Stimulated activated CD4-positive, alpha-beta T cell treated with anti-CD3 and anti-CD28 coated beads, TNF-alpha, amount 100 ng/mL, for 1 hour (primary cell): Measurements from ENCODE around the gene NUP62.

Experiments used
- DNase-seq, 3 donors: peaks; one replicate each; pipeline ENCODE4 v3.0.0-alpha.2; 2020; ENCODE audit warnings: low read depth in 3 of 3, low spot score in 1 of 3

NUP62 gene

DNA sequence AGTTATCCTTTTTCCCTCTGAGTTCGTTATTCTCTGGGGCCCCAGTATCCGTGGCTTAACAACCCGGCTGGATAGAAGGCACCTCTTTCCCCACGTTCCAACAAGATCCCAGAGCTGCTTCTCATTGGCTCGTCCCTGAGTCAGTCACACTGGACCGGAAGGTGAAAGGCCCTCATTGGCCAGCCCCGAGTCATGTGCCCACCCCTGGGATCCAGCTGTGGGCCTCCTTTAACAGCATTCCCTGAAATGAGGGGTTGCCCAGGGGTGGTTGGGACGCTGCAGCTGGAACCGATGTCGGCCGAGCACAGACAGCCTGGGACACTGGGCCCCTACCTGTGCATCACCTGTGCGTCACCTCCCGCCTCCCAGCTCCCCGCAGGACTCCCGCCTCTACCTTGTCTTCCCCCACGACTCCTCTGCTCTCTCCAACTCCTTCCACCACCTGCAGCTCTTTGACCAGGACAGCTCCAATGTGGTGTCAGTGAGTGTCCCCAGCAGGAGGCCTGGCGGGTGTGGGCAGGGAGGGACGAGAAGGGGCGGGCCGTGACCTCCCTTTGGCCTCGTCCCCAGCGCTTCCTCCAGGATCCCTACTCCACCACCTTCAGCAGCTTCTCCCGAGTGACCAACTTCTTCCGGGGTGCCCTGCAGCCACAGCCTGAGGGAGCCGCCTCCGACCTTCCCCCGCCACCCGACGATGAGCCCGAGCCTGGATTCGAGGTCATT is 47.5 kb downstream of the NUP62 start:
- DNase-seq, result no peak

DNA sequence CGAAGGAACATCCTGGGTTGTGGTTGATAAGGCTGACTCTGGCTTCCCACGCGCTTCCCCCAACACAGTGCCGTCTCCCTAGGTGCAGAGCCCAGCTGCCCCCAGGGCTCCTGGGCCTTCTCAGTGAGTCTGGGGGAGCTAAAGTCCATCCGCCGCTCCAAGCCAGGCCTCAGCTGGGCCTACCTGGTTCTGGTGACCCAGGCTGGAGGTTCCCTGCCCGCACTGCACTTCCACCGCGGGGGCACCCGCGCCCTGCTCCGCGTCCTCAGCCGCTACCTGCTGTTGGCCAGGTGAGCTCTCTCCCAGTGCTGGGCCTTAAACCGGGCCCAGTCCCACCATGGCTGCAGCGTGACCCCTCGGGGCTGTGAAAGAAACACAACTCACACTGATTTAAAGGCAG is 48.1 kb downstream of the NUP62 start:
- no peak for DNase-seq

DNA sequence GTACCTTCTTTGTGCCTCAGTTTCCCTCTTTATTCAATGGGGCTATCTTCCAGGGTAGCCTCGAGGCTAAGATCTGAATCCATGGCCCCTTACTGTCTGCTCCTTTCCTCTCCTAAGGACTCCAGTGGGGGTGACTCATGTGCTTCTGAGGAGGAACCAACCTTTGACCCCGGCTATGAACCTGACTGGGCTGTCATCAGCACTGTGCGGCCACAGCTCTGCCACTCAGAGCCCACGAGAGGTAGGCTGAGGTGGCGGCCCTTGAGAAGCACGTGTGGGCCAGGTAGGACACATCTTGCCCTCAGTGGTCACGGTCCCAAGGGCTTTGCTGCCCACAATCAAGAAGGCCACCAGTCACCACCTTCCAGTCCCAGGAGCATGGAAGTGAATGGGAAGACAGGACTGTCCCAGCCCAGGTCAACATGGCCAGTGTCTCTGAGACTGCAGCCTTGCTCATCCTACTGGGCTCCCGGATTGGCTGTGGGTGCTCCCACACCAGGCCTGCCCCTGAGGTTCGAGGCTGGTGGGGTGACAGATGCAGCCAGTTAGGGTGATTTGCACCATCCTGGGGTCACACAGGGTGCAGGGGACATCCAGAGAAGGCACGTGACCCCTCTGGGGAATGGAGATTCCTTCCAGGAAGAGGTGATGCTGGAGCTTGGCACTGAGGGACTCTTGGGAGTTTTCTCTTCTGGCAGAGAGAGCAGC is 49.0 kb downstream of the NUP62 start:
- no peak for DNase-seq

DNA sequence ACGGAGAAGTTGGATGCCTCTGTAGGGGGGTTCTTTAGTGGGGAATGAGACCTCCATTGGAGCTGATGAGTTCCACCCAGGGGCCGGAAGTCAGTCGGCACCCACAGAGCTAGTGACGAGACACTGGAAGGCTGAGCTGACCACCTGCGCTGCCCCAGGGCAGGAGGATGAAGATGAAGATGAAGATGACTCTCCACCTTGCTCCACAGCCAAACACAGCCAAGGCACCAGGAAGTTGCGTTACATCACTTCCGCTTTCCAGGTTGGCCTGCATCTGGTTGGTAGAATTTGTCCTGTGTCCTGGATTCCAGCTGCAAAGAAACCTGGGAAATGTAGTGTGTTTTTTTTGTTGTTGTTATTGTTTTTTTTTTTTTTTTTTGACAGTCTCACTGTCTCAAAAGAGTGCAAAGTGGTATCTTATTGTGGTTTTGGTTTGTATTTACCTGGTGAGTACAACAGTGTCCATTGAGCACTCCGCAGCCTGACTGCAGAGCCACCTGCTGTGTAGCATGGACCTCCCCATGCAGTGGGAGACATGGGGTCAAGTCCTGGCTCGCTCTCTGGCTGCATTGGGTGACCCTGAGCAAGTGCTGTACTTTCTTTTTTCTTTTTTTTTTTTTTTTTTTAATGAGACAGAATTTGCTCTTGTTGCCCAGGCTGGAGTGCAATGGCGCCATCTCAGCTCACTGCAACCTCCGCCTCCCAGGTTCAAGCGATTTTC is 49.9 kb downstream of the NUP62 start:
- DNase-seq, result no peak

DNA sequence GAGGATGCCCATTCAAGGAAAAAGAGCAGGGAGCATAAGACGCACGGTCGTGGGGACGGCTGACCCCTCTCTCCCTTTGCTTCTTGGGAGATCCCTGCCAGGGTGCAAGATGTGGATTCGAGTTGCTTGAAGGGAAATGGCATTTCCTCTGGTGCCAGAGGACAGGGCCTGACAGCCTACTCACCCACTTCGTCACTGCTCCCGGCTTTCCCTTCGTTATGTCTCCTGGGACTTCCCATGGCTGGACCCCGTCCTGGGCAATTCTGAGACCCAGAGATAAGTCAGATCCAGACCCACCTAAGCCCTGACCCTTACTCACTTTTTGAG is 50.6 kb downstream of the NUP62 start:
- DNase-seq, result no peak

DNA sequence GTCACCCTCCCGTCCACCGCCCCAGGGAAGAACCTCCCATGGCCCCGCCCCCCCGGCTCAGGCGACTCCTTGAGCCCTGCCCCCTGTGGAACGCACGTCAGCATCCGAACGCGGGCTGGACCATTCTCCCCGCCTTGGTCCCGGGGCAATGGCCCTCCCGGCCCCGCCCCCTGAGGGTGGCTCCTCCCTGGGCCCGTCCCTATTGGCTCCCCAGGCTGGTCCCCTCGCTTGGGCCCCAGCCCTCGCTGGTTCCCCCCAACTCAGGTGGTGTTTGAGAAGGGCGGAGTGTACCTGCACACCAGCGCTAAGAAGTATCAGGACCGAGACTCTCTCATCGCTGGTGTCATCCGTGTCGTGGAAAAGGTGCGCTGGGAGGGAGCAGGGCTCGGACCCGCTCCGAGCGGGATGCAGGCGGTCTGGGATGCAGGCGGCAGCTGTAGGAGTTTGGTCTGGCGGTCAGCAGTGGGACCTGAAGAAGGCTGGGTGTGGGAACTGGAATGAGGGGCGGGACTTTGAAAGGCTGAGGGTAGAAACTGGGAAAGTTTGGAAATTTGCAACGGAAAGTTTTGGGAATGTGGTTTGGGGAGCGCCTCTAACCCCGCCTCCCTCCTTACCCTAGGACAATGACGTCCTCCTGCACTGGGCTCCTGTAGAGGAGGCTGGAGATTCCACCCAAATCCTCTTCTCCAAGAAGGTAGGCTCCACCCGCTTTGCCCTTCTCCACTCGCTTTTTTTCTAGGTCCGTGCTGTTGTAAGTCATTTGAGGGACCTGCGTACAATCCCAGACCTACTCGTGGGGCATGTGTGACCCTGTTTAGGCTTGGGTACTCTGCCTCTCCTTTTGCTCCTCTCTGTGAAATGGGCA is 51.2 kb downstream of the NUP62 start:
- peak; percentile 90 to 98 (median 94) for DNase-seq

DNA sequence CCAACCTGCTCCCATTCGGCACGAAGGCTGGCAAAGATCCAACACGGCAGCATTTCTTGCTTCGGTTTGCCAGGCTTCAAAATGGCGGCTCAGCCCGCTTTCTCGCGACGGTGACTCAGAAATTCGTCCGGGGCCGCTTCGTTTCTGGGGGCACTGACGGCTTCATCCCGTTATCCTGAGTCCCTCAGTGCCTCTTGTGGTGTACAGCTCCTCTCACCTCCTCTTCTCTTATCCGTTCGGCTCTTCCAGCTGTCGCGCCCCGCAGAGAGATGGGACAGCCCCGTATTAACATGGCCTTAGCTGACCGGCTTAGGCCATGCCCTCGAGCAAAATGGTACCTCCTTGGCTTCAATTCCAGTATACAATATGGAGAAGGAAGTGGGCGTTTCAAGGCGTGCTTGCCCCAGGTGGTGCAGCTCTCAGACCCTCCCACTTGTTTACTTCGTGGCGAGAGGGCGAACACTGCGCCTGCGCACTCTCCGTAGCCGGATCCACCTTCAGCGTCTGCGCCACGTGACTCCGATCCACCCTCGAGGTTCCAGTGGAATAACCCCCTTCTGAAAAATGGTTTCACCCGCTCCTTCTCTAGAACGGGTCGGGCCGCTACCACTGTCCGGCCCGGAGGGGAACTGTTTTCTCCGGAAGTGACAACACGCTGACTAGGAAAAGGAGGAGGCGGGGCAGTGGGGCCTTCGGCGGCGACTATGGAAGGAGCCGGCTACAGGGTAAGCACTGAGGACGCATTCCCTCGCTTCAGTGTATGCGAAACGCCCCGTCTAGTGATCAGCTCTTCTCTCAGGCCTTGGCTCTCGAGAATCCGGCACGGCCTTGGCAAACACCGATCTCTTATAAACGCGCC is 52.1 kb downstream of the NUP62 start, which contains the start of the genes AKT1S1 and TBC1D17:
TSS of gene AKT1S1 (minus strand) at position 336 of the 859 bp plus-strand sequence. CDS start 4,060 bp downstream, outside the sequence.
TSS of gene TBC1D17 (plus strand) at position 683 of the 859 bp plus-strand sequence. CDS start at position 705, 22 bp downstream.
- DNase-seq, result peak; percentile 90 to 99 (median 98)

DNA sequence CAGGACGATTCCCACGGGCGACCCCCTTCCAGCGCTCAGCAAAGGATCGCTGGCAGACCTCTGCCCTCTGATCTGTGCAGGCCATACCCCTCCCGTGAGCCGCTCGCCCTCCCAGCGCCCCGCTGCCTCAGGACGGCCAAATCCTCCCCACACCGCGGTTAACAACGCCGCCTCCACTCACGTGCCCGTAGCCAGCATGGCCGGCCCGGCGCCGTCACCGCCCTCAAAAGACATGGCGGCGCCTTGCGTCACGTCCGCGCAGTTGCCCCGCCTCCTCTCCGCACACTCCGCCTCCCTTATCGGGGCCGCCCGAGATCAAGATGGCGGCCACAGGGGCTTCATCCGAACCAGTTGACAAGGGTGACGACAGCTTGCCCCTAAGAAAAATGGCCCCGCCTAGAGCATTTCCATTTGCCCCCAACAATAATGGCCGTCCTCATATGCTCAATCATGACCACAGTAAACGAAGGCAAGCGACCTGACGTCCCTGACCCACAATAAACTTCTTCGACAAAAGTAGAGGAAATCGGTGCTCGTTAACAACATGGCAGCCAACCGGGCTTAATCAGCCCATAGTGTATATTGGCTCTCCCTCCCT is 52.8 kb downstream of the NUP62 start:
- DNase-seq, result peak; percentile 94 to 96 (median 95)

DNA sequence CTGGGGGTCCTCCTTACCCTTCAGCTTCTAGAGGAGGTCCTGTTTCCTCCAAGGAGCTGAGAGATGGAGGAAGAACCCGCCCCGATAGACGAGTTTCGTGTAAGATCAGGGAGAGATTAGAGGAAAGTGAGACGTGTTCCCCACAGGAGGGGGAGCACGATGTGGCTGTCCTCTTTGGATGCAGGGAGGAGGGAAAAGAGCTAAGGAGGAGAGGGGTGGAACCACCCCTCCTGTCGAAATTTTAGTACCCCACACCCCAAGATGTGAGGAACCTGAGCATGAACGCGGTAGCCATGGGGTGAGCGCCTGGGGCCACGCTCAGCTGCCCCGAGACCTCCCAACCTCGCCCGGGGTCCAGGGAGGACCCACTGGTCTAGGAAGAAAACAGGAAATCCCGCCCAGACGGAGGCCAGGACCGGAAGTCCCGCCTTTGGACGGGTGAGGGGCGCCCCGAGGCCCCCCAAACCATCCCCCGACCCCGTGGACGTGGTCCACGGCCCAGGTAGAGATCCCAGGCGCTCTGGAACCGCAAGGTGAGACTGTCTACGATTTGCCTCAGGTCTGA is 53.4 kb downstream of the NUP62 start:
- DNase-seq, result peak in 2 of 3 donors; percentile 27 to 41

DNA sequence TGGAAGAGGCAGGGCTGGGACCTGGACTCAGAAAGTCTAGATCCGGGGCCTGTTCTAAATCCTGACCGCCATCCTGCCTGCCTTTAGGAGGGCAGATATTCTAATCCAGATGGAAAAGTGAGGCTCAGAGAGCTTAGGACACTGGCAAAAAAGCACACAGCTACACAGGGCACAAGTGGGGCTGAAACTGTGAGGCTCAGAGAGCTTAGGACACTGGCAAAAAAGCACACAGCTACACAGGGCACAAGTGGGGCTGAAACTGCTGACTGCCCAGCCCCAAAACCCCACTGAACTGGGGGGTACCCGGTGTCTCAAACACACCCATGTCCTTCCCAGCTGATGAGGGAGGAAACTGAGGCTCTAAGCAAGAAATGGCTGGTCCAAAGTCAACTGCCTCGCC is 54.1 kb downstream of the NUP62 start:
- DNase-seq, result no peak

DNA sequence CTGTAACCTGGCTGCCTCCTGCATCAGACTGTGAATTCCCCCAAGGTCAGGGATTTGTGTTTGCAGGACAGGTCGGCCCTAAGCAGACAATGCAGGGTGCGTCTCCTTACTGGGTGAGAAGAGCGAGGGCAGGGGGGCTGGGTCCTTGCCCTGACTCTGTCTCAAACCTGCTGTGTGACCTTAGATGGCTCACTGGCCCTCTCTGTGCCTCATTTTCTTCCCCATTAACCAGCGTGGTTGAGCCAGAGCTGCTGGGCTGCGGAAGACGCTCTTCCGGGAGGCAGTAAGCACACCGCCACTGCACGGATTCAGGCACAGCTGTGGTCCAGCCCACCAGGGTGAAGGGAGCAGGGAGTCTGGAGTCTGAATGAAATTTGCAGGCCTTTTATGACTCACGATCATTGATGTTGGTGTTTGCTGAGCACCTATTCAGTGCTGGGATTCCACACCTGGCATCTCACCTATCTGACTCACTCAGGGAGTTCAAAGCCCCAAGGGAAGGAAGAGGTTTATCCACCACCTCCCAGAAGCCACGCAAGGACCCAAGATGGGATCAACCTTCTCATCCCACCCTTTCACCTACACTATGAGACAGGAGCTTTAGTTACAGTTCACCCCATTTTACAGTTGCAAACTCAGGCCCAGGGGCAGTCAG is 54.7 kb downstream of the NUP62 start:
- DNase-seq, result no peak

DNA sequence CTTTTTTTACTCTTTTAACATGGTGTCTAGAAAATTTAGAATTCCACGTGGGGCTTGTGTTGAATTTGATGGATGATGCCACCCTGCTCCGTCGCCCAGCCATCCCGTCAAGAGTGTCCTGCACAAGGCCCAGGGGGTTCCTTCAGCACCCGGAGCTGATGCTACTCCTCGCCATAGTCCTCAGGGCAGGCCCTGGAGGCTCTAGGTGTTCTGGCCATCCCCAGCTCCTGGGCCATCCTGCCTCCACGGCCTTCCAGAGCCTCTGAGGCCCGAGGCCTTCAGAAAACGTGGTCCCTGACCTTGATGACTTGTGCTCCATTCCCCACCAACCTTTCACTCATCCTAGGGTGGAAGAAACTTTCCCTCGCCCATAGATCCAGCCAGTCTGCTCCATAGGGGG is 55.5 kb downstream of the NUP62 start:
- no peak for DNase-seq

DNA sequence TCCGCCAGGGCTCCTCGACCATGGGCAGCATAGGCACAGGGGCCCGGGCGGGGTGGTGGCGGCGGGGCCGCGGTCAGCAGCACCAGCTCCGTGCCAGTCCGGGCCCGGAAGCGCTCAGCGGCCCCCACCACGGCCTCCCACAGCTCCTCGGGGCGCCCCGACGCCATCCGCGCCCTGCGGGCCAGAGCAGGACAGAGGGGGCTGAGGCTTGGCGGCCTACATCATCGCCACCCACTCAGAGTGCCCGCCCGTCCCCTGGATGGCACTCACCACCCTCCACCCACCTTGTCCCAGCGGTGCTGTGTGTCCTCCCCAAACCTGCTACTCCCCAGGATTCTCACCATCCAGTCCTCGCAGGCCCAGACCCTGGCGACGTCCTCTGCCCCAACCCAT is 56.2 kb downstream of the NUP62 start:
- DNase-seq, result no peak

DNA sequence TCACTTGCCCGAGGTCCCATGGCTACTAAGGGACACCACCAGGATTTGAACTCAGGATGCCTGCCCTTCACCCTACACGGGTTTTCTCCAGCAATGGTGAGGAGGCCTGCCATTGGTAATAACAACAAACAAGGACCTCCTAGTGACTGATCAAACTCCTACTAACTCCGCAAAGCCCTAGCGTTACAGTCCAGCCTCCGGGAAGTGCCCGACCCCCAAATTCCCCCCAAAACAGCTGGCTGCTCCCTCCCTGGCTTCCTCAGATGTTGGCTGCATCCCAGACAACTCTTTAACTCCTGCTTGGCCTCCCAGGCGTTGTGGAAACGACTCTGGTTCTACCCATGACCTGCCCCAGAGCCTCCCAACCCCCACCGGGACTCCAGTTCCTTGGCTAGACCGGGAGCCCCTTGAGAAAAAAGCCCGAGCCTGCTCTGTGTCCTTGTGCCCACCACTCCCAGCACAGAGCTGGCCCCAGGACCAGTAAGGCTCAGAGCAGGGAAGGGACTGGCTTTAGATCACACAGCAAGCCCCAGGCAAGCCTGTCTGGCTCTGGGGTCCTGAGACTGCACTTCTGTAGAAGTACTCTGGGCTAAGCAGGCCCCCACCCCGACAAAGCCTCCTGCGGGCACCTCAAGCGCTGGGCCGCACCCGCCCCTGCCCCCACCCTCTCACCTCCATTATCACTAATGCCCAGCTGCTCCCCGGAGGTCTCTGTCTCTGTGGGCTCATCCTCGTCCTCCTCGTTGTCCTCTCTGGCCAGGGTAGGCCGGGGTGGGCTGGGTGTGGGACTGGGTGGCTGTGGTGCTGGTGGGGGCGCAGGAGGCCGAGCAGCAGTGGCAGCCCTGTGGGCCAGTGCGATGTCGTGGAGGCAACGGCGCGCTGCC is 56.8 kb downstream of the NUP62 start:
- no peak for DNase-seq

DNA sequence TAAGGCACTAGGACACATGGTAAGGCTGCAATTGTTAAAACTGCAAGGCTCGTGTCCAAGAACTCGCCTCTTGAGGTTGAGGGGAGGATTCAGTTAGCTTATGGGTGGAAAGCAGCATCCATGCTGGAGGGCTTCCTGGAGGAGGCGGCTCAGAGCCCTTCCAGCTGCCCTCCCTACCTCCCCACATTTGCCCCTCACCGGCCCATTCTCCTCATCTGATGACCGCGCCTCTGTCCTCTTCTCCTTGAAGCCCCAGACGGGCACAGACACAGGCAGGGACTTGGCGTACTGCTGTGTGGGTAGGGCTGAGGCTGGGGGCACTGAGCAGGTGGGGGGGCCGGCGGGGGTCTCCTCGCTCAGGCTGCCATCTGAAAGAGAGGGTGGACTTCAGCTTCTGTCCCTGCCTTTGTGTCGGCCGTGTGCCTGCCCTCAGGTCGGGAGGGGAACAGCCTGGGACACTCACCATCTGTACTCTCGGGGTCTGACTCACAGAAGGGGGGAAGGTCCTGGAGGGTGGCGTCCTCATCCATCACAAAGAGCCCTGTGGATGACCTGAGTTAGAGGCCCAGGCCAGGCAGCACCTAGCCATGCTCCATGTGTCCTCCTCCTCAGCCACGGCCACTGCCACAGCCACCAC is 57.8 kb downstream of the NUP62 start:
- DNase-seq, result no peak

DNA sequence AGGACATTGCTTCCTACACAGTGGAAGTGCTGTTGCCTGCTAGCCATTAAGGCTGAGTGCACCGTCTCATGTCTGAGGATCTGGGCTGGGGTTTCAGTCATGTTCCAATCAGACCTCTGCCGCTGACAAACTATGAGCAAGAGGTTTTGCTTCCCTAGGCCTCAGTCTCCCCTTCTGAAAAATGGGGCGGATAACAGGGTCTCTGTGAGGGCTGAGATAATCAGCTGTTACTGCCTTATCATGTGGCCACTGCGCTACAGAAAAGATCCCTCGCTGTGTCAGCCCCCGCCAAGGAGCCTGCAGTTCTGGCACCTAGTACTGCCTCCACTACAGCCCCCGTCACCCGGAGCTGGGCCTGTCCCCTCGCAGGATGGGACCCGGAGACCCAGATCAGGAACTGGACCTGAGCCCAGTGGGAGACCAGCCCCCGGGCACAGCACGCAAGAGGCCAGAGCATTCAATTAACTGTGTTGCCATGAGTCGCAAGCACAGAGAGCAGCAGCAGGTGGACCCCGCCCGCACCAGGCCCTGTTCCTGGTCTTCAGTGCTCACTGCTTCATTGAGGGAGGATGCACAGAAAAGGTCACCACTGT is 58.9 kb downstream of the NUP62 start:
- no peak for DNase-seq
